ENCODE measurements around the gene GRPEL2.

GRPEL2 gene

GRCh38 chr5:149323621-149324205 is 21.6 kb upstream of the GRPEL2 start:
- TF ChIP-seq ZNF398 (tag by site-specific recombination; IDR thresholded peaks at IDR 0.05), result no peak
- TF ChIP-seq HOXA7 (CRISPR knock-in tag; IDR thresholded peaks at IDR 0.05; ENCODE audit: borderline replicate concordance), result no peak
- no peak for TF ChIP-seq ZNF624 (tag by site-specific recombination; IDR thresholded peaks at IDR 0.05)
- TF ChIP-seq ZNF362 (tag by site-specific recombination; IDR thresholded peaks at IDR 0.05), result no peak
- TF ChIP-seq ZNF558 (tag by site-specific recombination; IDR thresholded peaks at IDR 0.05), result no peak
- no peak for TF ChIP-seq ZNF266 (tag by site-specific recombination; IDR thresholded peaks at IDR 0.05; ENCODE audit: low read depth)
- no peak for TF ChIP-seq REST (tag by site-specific recombination; IDR thresholded peaks at IDR 0.05)
- no peak for TF ChIP-seq ZIC2 (tag by site-specific recombination; IDR thresholded peaks at IDR 0.05)
- no peak for TF ChIP-seq OVOL3 (tag by site-specific recombination; IDR thresholded peaks at IDR 0.05)
- TF ChIP-seq ZNF391 (tag by site-specific recombination; IDR thresholded peaks at IDR 0.05; ENCODE audit: borderline replicate concordance, low read depth), result no peak
- no peak for TF ChIP-seq CTCF (tag by site-specific recombination; IDR thresholded peaks at IDR 0.05)
- ChIA-PET POLR2A (interaction anchor here (0.6 to 1.5 kb wide), 2 partner anchors 21 to 763 kb away, joined by 3 read pairs; partner anchors contain the start of gene CSF1R), CTCF (interaction anchor here (0.7 to 2.3 kb wide), 4 partner anchors 9 to 187 kb away, joined by 5 to 10 read pairs (median 6); no protein-coding TSS in a partner anchor)
- Histone ChIP-seq H3K27ac (ENCODE audit: extremely low read depth, low read depth, low read length) (no peak overlapping the region), H3K4me1 (ENCODE audit: control insufficient read depth, insufficient read depth, low read length) (peaks cover 8% of the 10 kb centered on the region; the same call in 1 of the 2 replicates), H3K9me3 (ENCODE audit: control insufficient read depth, insufficient read depth, low read depth, low read length) (no peaks in the 10 kb centered on the region), H3K36me3 (ENCODE audit: control insufficient read depth in 2 of 2, insufficient read depth in 1 of 2, low read length in 2 of 2) (peaks cover 0 to 5% of the 10 kb centered on the region in 2 experiments; a peak in 1 of 3 replicates), H3K4me3 (ENCODE audit: low read depth, low read length) (no peak overlapping the region)

GRCh38 chr5:149324641-149325040 is 20.7 kb upstream of the GRPEL2 start:
- no peak overlapping the region for H3K27ac ChIP-seq (ENCODE audit: extremely low read depth, low read depth, low read length)
- peaks cover 0 to 3% of the 10 kb centered on the region in 2 experiments; a peak in 1 of 3 replicates for H3K36me3 ChIP-seq (ENCODE audit: control insufficient read depth in 2 of 2, insufficient read depth in 1 of 2, low read length in 2 of 2)
- H3K4me3 ChIP-seq (ENCODE audit: low read depth, low read length), result no peak overlapping the region
- CTCF ChIA-PET, result interaction anchor here (0.8 to 2.3 kb wide), 3 partner anchors 10 to 47 kb away, joined by 4 to 10 read pairs (median 7); no protein-coding TSS in a partner anchor
- peaks cover 8% of the 10 kb centered on the region; the same call in 1 of the 2 replicates for H3K4me1 ChIP-seq (ENCODE audit: control insufficient read depth, insufficient read depth, low read length)
- no peaks in the 10 kb centered on the region for H3K9me3 ChIP-seq (ENCODE audit: control insufficient read depth, insufficient read depth, low read depth, low read length)
- POLR2A ChIA-PET, result interaction anchor here (1.5 kb wide), 1 partner anchor 20 kb away, joined by 3 read pairs; no protein-coding TSS in a partner anchor
- TF ChIP-seq PATZ1 (tag by site-specific recombination; IDR thresholded peaks at IDR 0.05) (no peak), ZNF501 (tag by site-specific recombination; IDR thresholded peaks at IDR 0.05) (no peak), ZNF660 (tag by site-specific recombination; IDR thresholded peaks at IDR 0.05) (no peak), ZNF621 (tag by site-specific recombination; IDR thresholded peaks at IDR 0.05) (no peak), REPIN1 (tag by site-specific recombination; IDR thresholded peaks at IDR 0.05; ENCODE audit: low read depth) (no peak), ZNF169 (tag by site-specific recombination; IDR thresholded peaks at IDR 0.05) (no peak), HIC1 (tag by site-specific recombination; IDR thresholded peaks at IDR 0.05) (no peak), ZFP37 (tag by site-specific recombination; IDR thresholded peaks at IDR 0.05) (no peak), SP3 (tag by site-specific recombination; IDR thresholded peaks at IDR 0.05) (no peak), ZNF394 (tag by site-specific recombination; IDR thresholded peaks at IDR 0.05; ENCODE audit: borderline replicate concordance) (no peak), ZNF670 (tag by site-specific recombination; IDR thresholded peaks at IDR 0.05; ENCODE audit: low read depth) (no peak)
